MCF 10A (cell line): Measurements from ENCODE around the gene ZNF888. TPM values are rescaled to one million over a fixed set of nuclear protein-coding genes. Genes with fewer than 3 reads are reported as not detected.

Experiments
- BruUV-seq: library from RNA; stranded (reverse); fragments of 400-500 nt; replicated peaks from 2 replicates; lab custom pipeline; 2021; lab: Mats Ljungman, UMichigan
- CTCF ChIA-PET: fragments of 300-600 bp; sonication (Branson Sonifier 250); formaldehyde crosslinking; extraction: SDS; loops from one replicate; lab custom pipeline; 2021; ENCODE audit warnings: antibody characterized with exemption, inconsistent platforms; lab: Yijun Ruan, JAX
- POLR2A ChIA-PET: fragments of 300-600, 350-650 bp; sonication (Branson Sonifier 250); formaldehyde crosslinking; extraction: SDS; loops from one replicate; lab custom pipeline; 2020; ENCODE audit warnings: antibody characterized with exemption, inconsistent platforms; lab: Yijun Ruan, JAX
- DNase-seq: peaks from one replicate; pipeline ENCODE4 v3.0.0-alpha.2; 2018; ENCODE audit not compliant: unreplicated experiment
- H3K27ac Mint-ChIP-seq: one replicate; pipeline ENCODE4 v1.8.0; 2022; ENCODE audit warnings: mild to moderate bottlenecking, low read depth, mixed read lengths; ENCODE audit not compliant: unreplicated experiment
- H3K27me3 Mint-ChIP-seq: one replicate; pipeline ENCODE4 v1.8.0; 2022; ENCODE audit warnings: mixed read lengths; ENCODE audit not compliant: insufficient read depth, unreplicated experiment
- H3K36me3 Mint-ChIP-seq: one replicate; pipeline ENCODE4 v1.8.0; 2022; ENCODE audit warnings: mild to moderate bottlenecking, moderate library complexity, mixed read lengths; ENCODE audit not compliant: insufficient read depth, unreplicated experiment
- H3K4me1 Mint-ChIP-seq: one replicate; pipeline ENCODE4 v1.8.0; 2022; ENCODE audit warnings: mixed read lengths; ENCODE audit not compliant: insufficient read depth, unreplicated experiment
- H3K4me3 Mint-ChIP-seq: one replicate; pipeline ENCODE4 v1.8.0; 2022; ENCODE audit warnings: mild to moderate bottlenecking, moderate library complexity, mixed read lengths; ENCODE audit not compliant: unreplicated experiment
- H3K9me3 Mint-ChIP-seq: one replicate; pipeline ENCODE4 v1.8.0; 2022; ENCODE audit warnings: mixed read lengths; ENCODE audit not compliant: unreplicated experiment
- CTCF ChIP-seq: fragments of 200-600 bp; IDR thresholded peaks from one replicate; pipeline ENCODE4 v1.8.0; 2022; ENCODE audit warnings: antibody characterized with exemption, mild to moderate bottlenecking; ENCODE audit not compliant: unreplicated experiment
- intact Hi-C: fragments of 100-400 bp; cut with micrococcal nuclease; formaldehyde crosslinking; loops from 2 replicates; pipeline ENCODE4 v1.14.1; 2022
- total RNA-seq: library from RNA; stranded (reverse); gene quantifications from 2 replicates; pipeline ENCODE4 v1.2.3, GENCODE V29; 2022

ZNF888 gene
- total RNA-seq, 1 experiment from 2014 or later, result 7.0 TPM

- H3K4me3 Mint-ChIP-seq, result peak within 1 kb of the TSS; percentile 95
- H3K27me3 Mint-ChIP-seq, result no peaks in the 10 kb centered on the region
- no TSS peak for BruUV-seq
- no peaks in the 10 kb centered on the region for H3K36me3 Mint-ChIP-seq
- CTCF ChIA-PET, result interaction anchor here (0.9 kb wide), 1 partner anchor 10 kb away, joined by 3 read pairs; no protein-coding TSS in a partner anchor
- POLR2A ChIA-PET, result interaction anchor here (0.6 to 2.4 kb wide), 11 partner anchors 10 to 874 kb away, joined by 3 to 22 read pairs (median 3); no protein-coding TSS in a partner anchor
- TF ChIP-seq CTCF, result no peak
- H3K27ac Mint-ChIP-seq, result peak within 1 kb of the TSS; percentile 87
- intact Hi-C loops, result loop anchor here (2.0 to 5.0 kb wide), 3 partner anchors 20 to 140 kb away; partner anchors contain the start of genes ZNF160 and ZNF888
- DNase-seq, result peak; percentile 95
- H3K9me3 Mint-ChIP-seq, result no peaks in the 10 kb centered on the region
- H3K4me1 Mint-ChIP-seq, result no peaks in the 10 kb centered on the region
Measured at GRCh38 chr19:52962394-52963246, 39.4 kb upstream of the ZNF888 start, which contains the start of gene ZNF816. ZNF816 (minus strand) TSS chr19:52962881; CDS start chr19:52956089, 6,792 bp downstream.

GRCh38 chr19:52961981-52962380 lies 38.8 kb upstream of the ZNF888 start:
- no peak for TF ChIP-seq CTCF
- POLR2A ChIA-PET, result interaction anchor here (0.6 to 2.4 kb wide), 10 partner anchors 9 to 873 kb away, joined by 3 to 22 read pairs (median 3); no protein-coding TSS in a partner anchor
- DNase-seq, result no peak
- Mint-ChIP-seq H3K4me3 (peak overlapping the region; percentile 95), H3K9me3 (no peaks in the 10 kb centered on the region), H3K27me3 (no peaks in the 10 kb centered on the region), H3K36me3 (no peaks in the 10 kb centered on the region), H3K27ac (peak overlapping the region; percentile 87), H3K4me1 (no peaks in the 10 kb centered on the region)
- CTCF ChIA-PET, result interaction anchor here (0.9 kb wide), 1 partner anchor 11 kb away, joined by 3 read pairs; no protein-coding TSS in a partner anchor
- no TSS peak for BruUV-seq
- intact Hi-C loops, result loop anchor here (2.0 to 5.0 kb wide), 3 partner anchors 19 to 140 kb away; partner anchors contain the start of genes ZNF160 and ZNF888

- POLR2A ChIA-PET, result interaction anchor here (0.9 to 1.4 kb wide), 2 partner anchors 13 to 35 kb away, joined by 4 read pairs; no protein-coding TSS in a partner anchor
- TF ChIP-seq CTCF, result no peak
- Mint-ChIP-seq H3K4me1 (no peaks in the 10 kb centered on the region), H3K9me3 (peaks cover 15% of the 10 kb centered on the region), H3K27me3 (no peaks in the 10 kb centered on the region), H3K27ac (no peak overlapping the region), H3K36me3 (peaks cover 8% of the 10 kb centered on the region), H3K4me3 (no peak overlapping the region)
- intact Hi-C loops, result loop anchor here (5.0 kb wide), 1 partner anchor 143 kb away; the partner anchor contains the start of gene ZNF160
- CTCF ChIA-PET, result no interaction called here
- BruUV-seq, result no TSS peak
- DNase-seq, result no peak
Measured at GRCh38 chr19:52959613-52960295, 36.5 kb upstream of the ZNF888 start.
